GM23338 (cell line): ENCODE measurements around the gene TNC. TPM values are rescaled to one million over a fixed set of nuclear protein-coding genes. Genes with fewer than 3 reads are reported as not detected.

ENCODE experiments used
- ATAC-seq: fragments of 200-7000 bp; cut with Tn5 transposase; 3 replicates; pipeline ENCODE4 v1.9.1; 2020
- DNase-seq: peaks from one replicate; pipeline ENCODE4 v3.0.0-alpha.2; 2015; ENCODE audit warnings: low spot score
- H2AFZ ChIP-seq: fragments of 200-600 bp; sonication (generic); 2 replicates; pipeline ENCODE4 v1.8.0; 2016; ENCODE audit warnings: antibody characterized with exemption, mild to moderate bottlenecking, moderate library complexity
- H3F3A ChIP-seq: fragments of 200-600 bp; sonication (generic); replicated peaks from 2 replicates; pipeline ENCODE4 v1.8.0; 2017; ENCODE audit warnings: antibody characterized with exemption, mixed run types, low read depth
- H3K27ac ChIP-seq: fragments of 200-600 bp; sonication (generic); 2 replicates; pipeline ENCODE4 v1.6.1; 2016; ENCODE audit warnings: low read depth
- H3K27me3 ChIP-seq: fragments of 200-600 bp; sonication (generic); 2 replicates; pipeline ENCODE4 v1.8.0; 2016; ENCODE audit warnings: mild to moderate bottlenecking, mixed run types, moderate library complexity; ENCODE audit not compliant: insufficient read depth
- H3K36me3 ChIP-seq: fragments of 200-600 bp; sonication (generic); 2 replicates; pipeline ENCODE4 v1.8.0; 2016; ENCODE audit warnings: mild to moderate bottlenecking; ENCODE audit not compliant: insufficient read depth
- H3K4me1 ChIP-seq: fragments of 200-600 bp; sonication (generic); 2 replicates; pipeline ENCODE4 v1.8.0; 2016; ENCODE audit warnings: mild to moderate bottlenecking, moderate library complexity; ENCODE audit not compliant: insufficient read depth
- H3K4me2 ChIP-seq: fragments of 200-600 bp; sonication (generic); 2 replicates; pipeline ENCODE4 v1.7.1; 2017; ENCODE audit warnings: mixed run types
- H3K4me3 ChIP-seq: fragments of 200-600 bp; sonication (generic); 2 replicates; pipeline ENCODE4 v1.6.1; 2016; ENCODE audit warnings: mixed run types
- H3K79me2 ChIP-seq: fragments of 200-600 bp; sonication (generic); replicated peaks from 2 replicates; pipeline ENCODE4 v1.8.0; 2017; ENCODE audit warnings: mild to moderate bottlenecking; ENCODE audit not compliant: insufficient read depth
- H3K9me2 ChIP-seq: fragments of 200-600 bp; sonication (generic); 2 replicates; pipeline ENCODE4 v1.8.0; 2017; ENCODE audit not compliant: insufficient read depth
- H4K20me1 ChIP-seq: fragments of 200-600 bp; sonication (generic); replicated peaks from 2 replicates; pipeline ENCODE4 v1.8.0; 2017; ENCODE audit warnings: mild to moderate bottlenecking; ENCODE audit not compliant: insufficient read depth
- H3K27ac Mint-ChIP-seq: 2 replicates; pipeline ENCODE4 v1.8.0; 2020; ENCODE audit warnings: inconsistent platforms, mild to moderate bottlenecking, moderate library complexity, mixed read lengths
- H3K27me3 Mint-ChIP-seq: 3 replicates; pipeline ENCODE4 v1.8.0; 2022; ENCODE audit warnings: low read depth, mild to moderate bottlenecking, moderate library complexity, mixed read lengths, inconsistent platforms; ENCODE audit not compliant: insufficient read depth, poor library complexity
- H3K36me3 Mint-ChIP-seq: 3 replicates; pipeline ENCODE4 v1.8.0; 2021; ENCODE audit warnings: low read depth, mild to moderate bottlenecking, inconsistent platforms, moderate library complexity, mixed read lengths
- H3K4me1 Mint-ChIP-seq: 3 replicates; pipeline ENCODE4 v1.8.0; 2020; ENCODE audit warnings: mild to moderate bottlenecking, inconsistent platforms, mixed read lengths
- H3K4me3 Mint-ChIP-seq: 3 replicates; pipeline ENCODE4 v1.8.0; 2021; ENCODE audit warnings: moderate library complexity, mild to moderate bottlenecking, inconsistent platforms, mixed read lengths
- H3K9me3 Mint-ChIP-seq: 3 replicates; pipeline ENCODE4 v1.8.0; 2020; ENCODE audit warnings: moderate library complexity, mild to moderate bottlenecking, inconsistent platforms, mixed read lengths
- polyA plus RNA-seq: library from polyadenylated mRNA; unstranded; fragments of >200 nt; fragmentation: Nextera tagmentation; extraction: Ambion mirVana; gene quantifications from 2 replicates; pipeline ENCODE4 v1.2.1, GENCODE V29; 2016
- total RNA-seq: library from RNA; depleted of rRNA; stranded (reverse); fragments of >200 nt; shearing (Covaris generic); gene quantifications from 2 replicates; pipeline ENCODE4 v1.2.3, GENCODE V29; 2014
- TF ChIP-seq, protein P1 (sequence below), 2 experiments: fragments of 200-600 bp in 1 of 2; sonication (generic) in 1 of 2; conservative IDR thresholded peaks; 2 replicates each; pipeline versions ENCODE4 v1.5.1 to v1.6.1; 2016 to 2017; ENCODE audit warnings: antibody characterized with exemption in 2 of 2, low read depth in 2 of 2, mild to moderate bottlenecking in 2 of 2, moderate library complexity in 1 of 2
- TF ChIP-seq, protein P2 (sequence below): fragments of 250-450 bp; sonication (Bioruptor Pico); IDR thresholded peaks from 2 replicates; pipeline ENCODE4 v1.5.0; 2020; ENCODE audit warnings: mild to moderate bottlenecking, moderate library complexity
- TF ChIP-seq, protein P3 (sequence below): IDR thresholded peaks from 2 replicates; pipeline ENCODE4 v1.6.1; 2016; ENCODE audit warnings: antibody characterized with exemption

TNC gene
- total and polyA plus RNA-seq, 2 experiments from 2014 or later, result 0.89 to 2.7 TPM

DNA sequence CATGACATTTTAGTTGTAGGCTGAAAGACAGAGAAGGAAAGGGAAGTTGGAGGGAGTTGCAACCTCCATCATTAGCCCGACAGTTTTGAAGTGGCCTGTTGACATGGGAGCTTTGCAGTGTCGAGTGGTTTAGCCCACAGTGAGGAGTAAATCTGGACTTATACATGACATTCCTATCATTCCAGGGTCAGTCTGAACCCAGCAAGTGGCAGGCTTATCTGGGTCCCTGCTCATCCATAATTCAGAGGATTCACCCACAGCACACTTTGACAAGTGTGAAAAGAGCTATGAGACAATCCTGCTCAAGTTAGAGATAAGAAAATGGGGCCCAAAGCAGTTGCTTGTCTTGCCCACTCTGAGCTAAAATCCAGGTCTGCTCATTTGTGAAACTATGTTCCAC, 8.4 kb upstream of the TNC start:
- Mint-ChIP-seq H3K4me1 (peaks cover 10% of the 10 kb centered on the region), H3K4me3 (no peak overlapping the region), H3K27me3 (no peaks in the 10 kb centered on the region), H3K36me3 (peaks cover 7% of the 10 kb centered on the region), H3K9me3 (peaks cover 8% of the 10 kb centered on the region; the same call in 2 of the 3 replicates), H3K27ac (no peak overlapping the region)
- Histone ChIP-seq H3K36me3 (no peaks in the 10 kb centered on the region), H3K27me3 (no peaks in the 10 kb centered on the region), H4K20me1 (no peaks in the 10 kb centered on the region), H3K4me3 (no peak overlapping the region), H3F3A (no peaks in the 10 kb centered on the region), H2AFZ (peak overlapping the region; percentile 81), H3K4me1 (peaks cover 6% of the 10 kb centered on the region; the same call in 1 of the 2 replicates), H3K4me2 (no peak overlapping the region), H3K79me2 (no peaks in the 10 kb centered on the region), H3K9me2 (peaks cover 11% of the 10 kb centered on the region; the same call in 1 of the 2 replicates), H3K27ac (no peak overlapping the region)
- TF ChIP-seq, protein P1, sequence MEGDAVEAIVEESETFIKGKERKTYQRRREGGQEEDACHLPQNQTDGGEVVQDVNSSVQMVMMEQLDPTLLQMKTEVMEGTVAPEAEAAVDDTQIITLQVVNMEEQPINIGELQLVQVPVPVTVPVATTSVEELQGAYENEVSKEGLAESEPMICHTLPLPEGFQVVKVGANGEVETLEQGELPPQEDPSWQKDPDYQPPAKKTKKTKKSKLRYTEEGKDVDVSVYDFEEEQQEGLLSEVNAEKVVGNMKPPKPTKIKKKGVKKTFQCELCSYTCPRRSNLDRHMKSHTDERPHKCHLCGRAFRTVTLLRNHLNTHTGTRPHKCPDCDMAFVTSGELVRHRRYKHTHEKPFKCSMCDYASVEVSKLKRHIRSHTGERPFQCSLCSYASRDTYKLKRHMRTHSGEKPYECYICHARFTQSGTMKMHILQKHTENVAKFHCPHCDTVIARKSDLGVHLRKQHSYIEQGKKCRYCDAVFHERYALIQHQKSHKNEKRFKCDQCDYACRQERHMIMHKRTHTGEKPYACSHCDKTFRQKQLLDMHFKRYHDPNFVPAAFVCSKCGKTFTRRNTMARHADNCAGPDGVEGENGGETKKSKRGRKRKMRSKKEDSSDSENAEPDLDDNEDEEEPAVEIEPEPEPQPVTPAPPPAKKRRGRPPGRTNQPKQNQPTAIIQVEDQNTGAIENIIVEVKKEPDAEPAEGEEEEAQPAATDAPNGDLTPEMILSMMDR (conservative IDR thresholded peaks at IDR 0.05; ENCODE audit: low read depth in 2 of 2), result no peak
- TF ChIP-seq, protein P2, sequence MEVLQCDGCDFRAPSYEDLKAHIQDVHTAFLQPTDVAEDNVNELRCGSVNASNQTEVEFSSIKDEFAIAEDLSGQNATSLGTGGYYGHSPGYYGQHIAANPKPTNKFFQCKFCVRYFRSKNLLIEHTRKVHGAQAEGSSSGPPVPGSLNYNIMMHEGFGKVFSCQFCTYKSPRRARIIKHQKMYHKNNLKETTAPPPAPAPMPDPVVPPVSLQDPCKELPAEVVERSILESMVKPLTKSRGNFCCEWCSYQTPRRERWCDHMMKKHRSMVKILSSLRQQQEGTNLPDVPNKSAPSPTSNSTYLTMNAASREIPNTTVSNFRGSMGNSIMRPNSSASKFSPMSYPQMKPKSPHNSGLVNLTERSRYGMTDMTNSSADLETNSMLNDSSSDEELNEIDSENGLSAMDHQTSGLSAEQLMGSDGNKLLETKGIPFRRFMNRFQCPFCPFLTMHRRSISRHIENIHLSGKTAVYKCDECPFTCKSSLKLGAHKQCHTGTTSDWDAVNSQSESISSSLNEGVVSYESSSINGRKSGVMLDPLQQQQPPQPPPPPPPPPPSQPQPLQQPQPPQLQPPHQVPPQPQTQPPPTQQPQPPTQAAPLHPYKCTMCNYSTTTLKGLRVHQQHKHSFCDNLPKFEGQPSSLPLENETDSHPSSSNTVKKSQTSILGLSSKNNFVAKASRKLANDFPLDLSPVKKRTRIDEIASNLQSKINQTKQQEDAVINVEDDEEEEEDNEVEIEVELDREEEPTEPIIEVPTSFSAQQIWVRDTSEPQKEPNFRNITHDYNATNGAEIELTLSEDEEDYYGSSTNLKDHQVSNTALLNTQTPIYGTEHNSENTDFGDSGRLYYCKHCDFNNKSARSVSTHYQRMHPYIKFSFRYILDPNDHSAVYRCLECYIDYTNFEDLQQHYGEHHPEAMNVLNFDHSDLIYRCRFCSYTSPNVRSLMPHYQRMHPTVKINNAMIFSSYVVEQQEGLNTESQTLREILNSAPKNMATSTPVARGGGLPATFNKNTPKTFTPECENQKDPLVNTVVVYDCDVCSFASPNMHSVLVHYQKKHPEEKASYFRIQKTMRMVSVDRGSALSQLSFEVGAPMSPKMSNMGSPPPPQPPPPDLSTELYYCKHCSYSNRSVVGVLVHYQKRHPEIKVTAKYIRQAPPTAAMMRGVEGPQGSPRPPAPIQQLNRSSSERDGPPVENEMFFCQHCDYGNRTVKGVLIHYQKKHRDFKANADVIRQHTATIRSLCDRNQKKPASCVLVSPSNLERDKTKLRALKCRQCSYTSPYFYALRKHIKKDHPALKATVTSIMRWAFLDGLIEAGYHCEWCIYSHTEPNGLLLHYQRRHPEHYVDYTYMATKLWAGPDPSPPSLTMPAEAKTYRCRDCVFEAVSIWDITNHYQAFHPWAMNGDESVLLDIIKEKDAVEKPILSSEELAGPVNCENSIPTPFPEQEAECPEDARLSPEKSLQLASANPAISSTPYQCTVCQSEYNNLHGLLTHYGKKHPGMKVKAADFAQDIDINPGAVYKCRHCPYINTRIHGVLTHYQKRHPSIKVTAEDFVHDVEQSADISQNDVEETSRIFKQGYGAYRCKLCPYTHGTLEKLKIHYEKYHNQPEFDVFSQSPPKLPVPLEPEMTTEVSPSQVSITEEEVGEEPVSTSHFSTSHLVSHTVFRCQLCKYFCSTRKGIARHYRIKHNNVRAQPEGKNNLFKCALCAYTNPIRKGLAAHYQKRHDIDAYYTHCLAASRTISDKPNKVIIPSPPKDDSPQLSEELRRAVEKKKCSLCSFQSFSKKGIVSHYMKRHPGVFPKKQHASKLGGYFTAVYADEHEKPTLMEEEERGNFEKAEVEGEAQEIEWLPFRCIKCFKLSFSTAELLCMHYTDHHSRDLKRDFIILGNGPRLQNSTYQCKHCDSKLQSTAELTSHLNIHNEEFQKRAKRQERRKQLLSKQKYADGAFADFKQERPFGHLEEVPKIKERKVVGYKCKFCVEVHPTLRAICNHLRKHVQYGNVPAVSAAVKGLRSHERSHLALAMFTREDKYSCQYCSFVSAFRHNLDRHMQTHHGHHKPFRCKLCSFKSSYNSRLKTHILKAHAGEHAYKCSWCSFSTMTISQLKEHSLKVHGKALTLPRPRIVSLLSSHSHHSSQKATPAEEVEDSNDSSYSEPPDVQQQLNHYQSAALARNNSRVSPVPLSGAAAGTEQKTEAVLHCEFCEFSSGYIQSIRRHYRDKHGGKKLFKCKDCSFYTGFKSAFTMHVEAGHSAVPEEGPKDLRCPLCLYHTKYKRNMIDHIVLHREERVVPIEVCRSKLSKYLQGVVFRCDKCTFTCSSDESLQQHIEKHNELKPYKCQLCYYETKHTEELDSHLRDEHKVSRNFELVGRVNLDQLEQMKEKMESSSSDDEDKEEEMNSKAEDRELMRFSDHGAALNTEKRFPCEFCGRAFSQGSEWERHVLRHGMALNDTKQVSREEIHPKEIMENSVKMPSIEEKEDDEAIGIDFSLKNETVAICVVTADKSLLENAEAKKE, result no peak
- DNase-seq (no peak), ATAC-seq (no peak)

DNA sequence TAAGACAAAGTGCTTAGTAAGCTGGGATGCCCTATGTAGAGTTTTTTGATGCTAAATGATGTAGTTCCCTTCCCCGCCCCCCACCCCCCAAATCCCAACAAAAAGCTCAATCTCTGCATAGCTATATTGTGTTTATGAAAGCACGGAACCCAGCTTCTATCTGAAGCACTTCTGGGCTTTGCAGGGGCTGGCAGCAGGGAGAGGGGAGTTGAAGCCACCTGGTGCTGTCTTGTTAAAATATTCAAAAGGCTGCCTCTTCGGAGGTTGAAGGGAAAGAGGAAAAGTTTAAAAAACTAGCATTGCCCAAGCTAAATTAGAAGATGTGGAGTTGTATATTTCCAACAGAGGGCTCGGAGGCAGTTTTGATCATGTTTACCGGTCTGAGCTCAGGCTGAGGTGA, 5.0 kb upstream of the TNC start:
- H3K27ac Mint-ChIP-seq, result no peak overlapping the region
- H3K9me3 Mint-ChIP-seq, result peaks cover 8% of the 10 kb centered on the region; the same call in 2 of the 3 replicates
- Histone ChIP-seq H3K4me3 (no peak overlapping the region), H3K4me2 (peak overlapping the region; percentile 51; the same call in 1 of the 2 replicates), H3F3A (no peaks in the 10 kb centered on the region), H3K9me2 (peaks cover 14% of the 10 kb centered on the region; the same call in 1 of the 2 replicates), H3K4me1 (peaks cover 12% of the 10 kb centered on the region), H3K36me3 (no peaks in the 10 kb centered on the region), H4K20me1 (no peaks in the 10 kb centered on the region), H3K27me3 (peaks cover 32% of the 10 kb centered on the region), H3K79me2 (no peaks in the 10 kb centered on the region), H3K27ac (no peak overlapping the region), H2AFZ (no peak overlapping the region; the same call in 1 of the 2 replicates)
- no peak overlapping the region for H3K4me3 Mint-ChIP-seq
- H3K4me1 Mint-ChIP-seq, result peaks cover 16% of the 10 kb centered on the region
- H3K36me3 Mint-ChIP-seq, result peaks cover 7% of the 10 kb centered on the region
- H3K27me3 Mint-ChIP-seq, result peaks cover 10% of the 10 kb centered on the region
- ATAC-seq (no peak), DNase-seq (no peak)
- TF ChIP-seq, protein P3, sequence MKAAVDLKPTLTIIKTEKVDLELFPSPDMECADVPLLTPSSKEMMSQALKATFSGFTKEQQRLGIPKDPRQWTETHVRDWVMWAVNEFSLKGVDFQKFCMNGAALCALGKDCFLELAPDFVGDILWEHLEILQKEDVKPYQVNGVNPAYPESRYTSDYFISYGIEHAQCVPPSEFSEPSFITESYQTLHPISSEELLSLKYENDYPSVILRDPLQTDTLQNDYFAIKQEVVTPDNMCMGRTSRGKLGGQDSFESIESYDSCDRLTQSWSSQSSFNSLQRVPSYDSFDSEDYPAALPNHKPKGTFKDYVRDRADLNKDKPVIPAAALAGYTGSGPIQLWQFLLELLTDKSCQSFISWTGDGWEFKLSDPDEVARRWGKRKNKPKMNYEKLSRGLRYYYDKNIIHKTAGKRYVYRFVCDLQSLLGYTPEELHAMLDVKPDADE, result no peak
